HL-60/S4 treated with phorbol 12-myristate 13-acetate at 8.2 ng/mL for 4 days and 3 days (cell line): Measurements from ENCODE around the gene CEP76.

Experiments used
- in situ Hi-C: fragments of 300-500 bp; cut with MboI; formaldehyde crosslinking; loops from 2 replicates; pipeline ENCODE4 v1.15.0; 2022; ENCODE audit warnings: low sequenced_read_pairs

The CEP76 gene, protein sequence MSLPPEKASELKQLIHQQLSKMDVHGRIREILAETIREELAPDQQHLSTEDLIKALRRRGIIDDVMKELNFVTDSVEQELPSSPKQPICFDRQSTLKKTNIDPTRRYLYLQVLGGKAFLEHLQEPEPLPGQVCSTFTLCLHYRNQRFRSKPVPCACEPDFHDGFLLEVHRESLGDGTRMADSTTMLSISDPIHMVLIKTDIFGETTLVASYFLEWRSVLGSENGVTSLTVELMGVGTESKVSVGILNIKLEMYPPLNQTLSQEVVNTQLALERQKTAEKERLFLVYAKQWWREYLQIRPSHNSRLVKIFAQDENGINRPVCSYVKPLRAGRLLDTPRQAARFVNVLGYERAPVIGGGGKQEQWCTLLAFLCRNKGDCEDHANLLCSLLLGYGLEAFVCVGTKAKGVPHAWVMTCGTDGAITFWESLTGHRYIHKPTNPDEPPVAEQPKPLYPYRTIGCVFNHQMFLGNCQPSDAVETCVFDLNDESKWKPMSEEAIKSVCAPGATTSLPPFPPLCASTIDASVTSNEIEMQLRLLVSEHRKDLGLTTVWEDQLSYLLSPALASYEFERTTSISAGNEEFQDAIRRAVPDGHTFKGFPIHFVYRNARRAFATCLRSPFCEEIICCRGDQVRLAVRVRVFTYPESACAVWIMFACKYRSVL

GRCh38 chr18:12702221-12703095, at the start of gene CEP76, which contains the start of gene PSMG2:
Gene CEP76, minus strand, starts transcription at chr18:12702723. Its CDS starts 175 bp downstream, at chr18:12702548.
Gene PSMG2, plus strand, starts transcription at chr18:12703042. Its CDS starts 66 bp downstream, at chr18:12703108.
- in situ Hi-C loops, result loop anchor here (25.0 kb wide), 1 partner anchor 410 kb away; no protein-coding TSS in a partner anchor

GRCh38 chr18:12751891-12752290, 49.4 kb upstream of the CEP76 start:
- in situ Hi-C loops, result no loop called here

- in situ Hi-C loops, result no loop called here
Observed at GRCh38 chr18:12751503-12751884, 49.0 kb upstream of the CEP76 start.

- in situ Hi-C loops, result no loop called here
Observed at GRCh38 chr18:12750715-12751502, 48.4 kb upstream of the CEP76 start.

DNA sequence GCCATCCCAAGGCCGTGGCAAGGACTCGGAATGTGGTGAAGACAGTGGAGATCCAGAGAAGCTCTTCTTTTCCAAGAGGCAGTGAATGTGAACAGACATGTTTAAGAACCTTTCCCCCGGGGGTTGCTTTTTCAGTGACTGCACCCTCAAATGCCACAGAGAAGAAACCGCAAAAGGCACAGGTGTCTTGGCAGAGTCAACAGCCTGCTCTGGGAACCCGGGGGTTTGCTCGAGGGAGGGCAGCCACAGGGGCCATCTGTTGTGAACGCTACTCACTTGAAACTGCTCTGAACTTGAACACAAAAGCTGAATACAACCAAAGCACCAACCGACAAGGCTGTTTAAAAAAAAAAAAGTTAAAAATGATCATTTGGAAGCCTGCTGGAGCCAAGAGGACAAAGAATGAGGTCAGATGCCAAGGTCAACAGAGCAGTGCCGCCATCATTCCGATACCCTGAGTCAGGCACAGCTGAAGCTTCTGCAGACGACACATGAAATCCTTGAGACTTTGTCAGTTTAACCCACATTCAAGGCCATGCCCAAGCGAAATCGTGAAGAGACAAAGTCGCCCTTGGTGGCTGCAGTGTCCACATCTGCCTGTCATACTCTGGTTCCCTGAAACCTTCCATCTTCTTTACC, 47.7 kb upstream of the CEP76 start:
- in situ Hi-C loops, result no loop called here

DNA sequence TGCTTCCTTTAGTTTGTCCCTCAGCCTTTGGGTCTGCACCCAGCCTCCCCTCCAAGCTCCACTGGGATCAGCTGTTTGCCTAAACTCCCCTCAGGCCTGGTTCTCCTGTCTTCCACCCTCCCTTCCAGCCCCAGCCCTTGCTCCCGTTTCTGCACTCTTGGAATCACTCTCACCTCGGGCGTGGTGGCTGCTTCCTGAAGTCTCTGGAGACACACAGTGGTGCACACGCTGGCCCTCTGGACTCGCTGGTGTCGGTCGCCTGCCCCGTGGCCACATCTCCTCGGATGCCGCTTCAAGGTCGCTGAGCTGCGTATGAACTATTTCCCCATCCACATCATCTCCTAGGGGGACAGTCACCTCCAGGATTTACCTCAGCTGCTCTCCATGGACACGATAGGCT, 46.6 kb upstream of the CEP76 start:
- in situ Hi-C loops, result loop anchor here (25.0 kb wide), 2 partner anchors 188 to 413 kb away; partner anchors contain the start of gene SEH1L

GRCh38 chr18:12748671-12749070, 46.1 kb upstream of the CEP76 start:
- in situ Hi-C loops, result loop anchor here (25.0 kb wide), 2 partner anchors 189 to 414 kb away; partner anchors contain the start of gene SEH1L

DNA sequence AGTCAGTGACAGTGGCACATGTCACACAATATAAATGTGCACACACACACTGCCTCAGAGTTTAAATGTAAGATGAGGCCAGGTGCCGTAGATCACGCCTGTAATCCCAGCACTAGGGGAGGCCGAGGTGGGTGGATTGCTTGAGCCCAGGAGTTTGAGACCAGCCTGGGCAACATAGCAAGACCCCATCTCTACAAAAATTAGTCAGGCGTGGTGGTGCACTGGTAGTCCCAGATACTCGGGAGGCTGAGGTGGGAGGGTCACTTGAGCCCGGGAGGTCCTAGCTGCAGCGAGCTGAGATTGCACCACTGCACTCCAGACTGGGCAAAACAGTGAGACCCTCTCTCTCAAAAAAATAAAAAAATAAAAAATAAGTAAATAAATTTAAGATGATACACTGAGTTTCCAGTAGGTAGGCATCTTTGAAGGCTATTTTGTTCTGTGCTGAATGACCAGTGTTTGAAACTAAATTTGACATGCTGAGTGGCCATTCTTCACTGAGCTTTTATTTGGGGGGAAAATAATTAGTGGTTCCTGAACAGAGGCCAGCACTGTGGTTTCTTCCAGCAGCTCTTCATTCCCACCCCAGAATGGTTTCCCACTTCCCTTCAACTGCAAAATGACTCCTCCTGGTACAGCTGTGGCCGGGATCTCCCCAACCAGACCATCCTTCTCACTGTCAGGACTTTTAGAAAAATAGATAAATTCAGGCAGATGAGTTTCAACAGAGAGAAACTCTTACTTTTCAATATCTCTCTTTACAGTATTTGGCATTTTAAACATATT, 45.2 kb upstream of the CEP76 start:
- in situ Hi-C loops, result loop anchor here (25.0 kb wide), 2 partner anchors 190 to 415 kb away; partner anchors contain the start of gene SEH1L

DNA sequence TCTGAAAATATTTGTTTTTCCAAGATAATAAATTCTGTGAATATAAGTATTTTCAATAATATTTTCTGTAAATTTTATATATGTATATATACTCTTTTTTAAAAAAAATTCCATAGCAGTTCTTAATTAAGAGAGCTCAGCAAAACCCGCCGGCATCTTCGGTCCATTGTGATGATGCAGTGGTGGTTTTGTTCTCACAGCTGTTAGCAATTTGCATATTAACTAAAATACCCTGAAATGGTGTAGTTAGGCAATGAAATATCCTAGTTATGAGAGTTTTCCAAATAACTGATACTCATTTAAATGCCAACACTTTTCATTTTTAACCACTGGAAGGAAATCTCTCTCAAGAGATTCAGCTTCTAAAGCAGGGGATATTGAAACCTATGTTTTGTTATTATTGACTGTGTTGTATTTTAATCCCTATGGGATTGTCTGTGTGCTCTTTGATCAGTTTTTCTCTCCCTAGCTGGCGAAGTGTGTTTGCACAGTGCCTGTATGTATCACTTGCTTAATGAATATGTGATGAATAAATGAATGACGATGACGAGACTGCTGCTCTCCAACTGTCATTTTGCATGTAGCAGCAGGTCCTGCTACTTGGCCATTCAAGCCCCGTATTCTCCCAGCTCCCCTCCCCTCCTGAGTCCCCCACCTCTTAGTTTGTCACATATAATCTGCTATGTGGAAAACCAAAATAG, 42.7 kb upstream of the CEP76 start:
- in situ Hi-C loops, result loop anchor here (25.0 kb wide), 2 partner anchors 192 to 417 kb away; partner anchors contain the start of gene SEH1L

- in situ Hi-C loops, result loop anchor here (25.0 kb wide), 2 partner anchors 193 to 418 kb away; partner anchors contain the start of gene SEH1L
Observed at GRCh38 chr18:12744103-12744502, 41.6 kb upstream of the CEP76 start.

- in situ Hi-C loops, result loop anchor here (25.0 kb wide), 2 partner anchors 195 to 420 kb away; partner anchors contain the start of gene SEH1L
Observed at GRCh38 chr18:12742453-12742852, 39.9 kb upstream of the CEP76 start.

- in situ Hi-C loops, result loop anchor here (25.0 kb wide), 2 partner anchors 196 to 421 kb away; partner anchors contain the start of gene SEH1L
Observed at GRCh38 chr18:12741351-12741750, 38.8 kb upstream of the CEP76 start.

GRCh38 chr18:12737243-12737902, 34.9 kb upstream of the CEP76 start:
- in situ Hi-C loops, result loop anchor here (25.0 kb wide), 2 partner anchors 200 to 425 kb away; partner anchors contain the start of gene SEH1L

DNA sequence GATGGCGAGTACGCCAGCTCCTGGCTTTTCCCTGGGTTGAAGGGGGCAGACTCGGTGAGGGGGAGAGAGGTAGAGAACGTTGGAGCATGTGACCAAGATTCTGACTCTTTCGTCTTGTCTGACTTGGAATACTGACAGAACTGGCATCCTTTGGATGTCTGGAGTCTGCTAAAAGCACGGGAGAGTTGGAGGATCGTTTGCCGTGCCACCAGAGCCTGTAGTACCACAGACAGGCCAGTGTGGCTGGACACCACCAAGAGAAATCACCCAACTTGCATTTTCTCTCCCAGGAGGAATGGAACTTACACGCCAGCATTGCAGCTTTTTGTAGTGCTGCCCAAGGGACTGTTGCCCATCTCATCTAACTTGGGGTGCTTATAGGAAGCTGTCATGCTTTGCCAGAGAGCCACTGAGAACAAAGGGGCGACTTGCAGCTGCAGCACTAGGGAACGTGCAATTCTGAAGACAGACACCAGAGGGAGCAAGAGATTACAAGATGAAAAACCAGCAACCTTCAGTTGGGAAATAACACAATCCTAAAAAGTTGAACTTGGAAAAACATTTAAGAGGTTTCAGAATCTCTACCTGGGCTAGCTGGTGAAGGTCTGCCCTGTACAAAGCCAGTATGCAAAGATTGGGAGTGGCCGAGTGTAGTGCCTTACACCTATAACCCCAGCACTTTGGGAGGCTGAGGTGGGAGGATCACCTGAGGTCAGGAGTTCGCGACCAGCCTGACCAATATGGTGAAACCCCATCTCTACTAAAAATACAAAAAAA, 24.4 kb upstream of the CEP76 start:
- in situ Hi-C loops, result loop anchor here (25.0 kb wide), 2 partner anchors 210 to 435 kb away; partner anchors contain the start of gene SEH1L

DNA sequence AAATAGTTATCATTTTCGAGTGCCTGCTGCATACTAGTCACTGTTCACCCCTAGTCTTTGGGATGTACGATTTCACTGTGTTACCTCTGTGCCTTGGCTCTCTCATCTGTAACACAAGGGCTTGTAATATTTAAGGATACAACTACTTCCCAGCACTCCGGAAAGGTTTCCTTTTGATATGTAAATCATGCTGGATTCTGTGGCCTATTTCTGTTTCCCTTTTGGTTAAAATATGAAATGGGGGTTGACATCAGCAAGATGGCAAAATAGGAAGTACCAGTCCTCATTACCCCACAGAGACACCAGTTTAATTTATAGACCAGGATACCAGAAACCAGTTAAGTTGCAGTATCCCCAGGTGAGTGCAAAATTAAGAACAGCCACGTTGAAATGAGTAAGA, 23.8 kb upstream of the CEP76 start:
- in situ Hi-C loops, result loop anchor here (25.0 kb wide), 2 partner anchors 211 to 436 kb away; partner anchors contain the start of gene SEH1L

DNA sequence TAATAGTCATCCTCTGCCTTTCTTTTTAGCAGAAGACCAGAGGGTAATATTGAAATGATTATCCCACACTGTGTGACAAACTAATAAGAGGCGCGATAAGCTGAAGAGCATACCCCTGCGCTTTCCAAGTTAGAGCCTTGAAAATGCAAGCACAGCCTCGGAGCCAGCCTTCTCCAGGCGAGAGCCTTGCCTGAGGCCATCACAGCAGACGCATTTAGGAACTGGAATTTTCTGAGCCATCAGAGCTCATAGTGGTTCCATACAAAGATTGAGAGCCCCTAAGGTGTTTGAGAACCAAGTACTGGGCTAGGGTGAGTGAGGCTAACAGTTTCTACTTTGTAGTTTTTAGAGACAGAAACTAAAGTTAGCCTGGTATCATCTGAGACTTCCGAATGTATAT, 20.2 kb upstream of the CEP76 start:
- in situ Hi-C loops, result loop anchor here (25.0 kb wide), 1 partner anchor 390 kb away; no protein-coding TSS in a partner anchor
